Fibroblast of peridontal ligament (primary cell): Measurements from ENCODE around the gene SEC23A.
"Not testable (repeated sequence)": the region's sequence is repeated elsewhere in the genome, so short reads cannot be mapped to it uniquely, and the experiment has no call there.

Experiments
- DNase-seq: peaks from one replicate; pipeline ENCODE4 v3.0.0-alpha.2; 2010; ENCODE audit errors: extremely low read depth

The SEC23A gene

DNA sequence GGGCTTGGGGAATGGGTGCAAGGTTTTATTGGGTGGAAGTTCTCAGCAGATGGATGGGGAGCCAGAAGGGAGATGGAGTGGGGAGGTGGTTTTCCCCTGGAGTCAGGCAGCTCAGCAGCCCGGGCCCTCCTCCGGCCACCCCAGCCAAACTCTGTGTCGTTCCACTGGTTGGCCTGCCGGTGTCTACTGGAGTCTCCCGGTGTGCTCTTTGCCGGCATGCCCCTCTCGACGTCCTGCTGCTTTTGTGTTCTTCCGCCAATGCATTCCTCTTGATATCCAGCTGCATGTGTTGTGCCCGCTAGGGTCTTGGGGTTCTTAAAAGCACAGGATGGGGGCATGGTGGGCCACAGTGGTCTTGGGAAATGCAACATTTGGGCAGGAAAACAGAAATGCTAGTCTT is 72.8 kb downstream of the SEC23A start:
- DNase-seq = no peak

DNA sequence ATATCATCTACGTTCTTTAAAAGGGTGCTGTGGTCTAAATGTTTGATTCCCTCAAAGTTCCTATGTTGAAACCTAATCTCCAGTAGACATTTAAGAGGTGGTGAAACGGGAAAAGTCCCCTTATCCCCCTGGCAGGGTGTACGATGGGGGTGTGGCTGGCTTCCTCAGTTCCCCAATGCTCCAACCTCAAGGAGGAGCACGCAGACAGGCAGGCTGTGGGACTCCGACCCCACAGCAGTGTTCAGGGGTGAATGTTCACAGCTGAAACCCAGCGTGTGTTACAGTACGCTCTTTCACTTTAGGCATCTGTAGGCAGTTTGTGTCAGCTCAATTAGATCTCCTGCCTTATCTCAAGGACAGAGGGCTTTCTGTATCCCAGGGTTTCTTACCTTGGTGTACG is 73.2 kb downstream of the SEC23A start:
- no peak for DNase-seq

DNA sequence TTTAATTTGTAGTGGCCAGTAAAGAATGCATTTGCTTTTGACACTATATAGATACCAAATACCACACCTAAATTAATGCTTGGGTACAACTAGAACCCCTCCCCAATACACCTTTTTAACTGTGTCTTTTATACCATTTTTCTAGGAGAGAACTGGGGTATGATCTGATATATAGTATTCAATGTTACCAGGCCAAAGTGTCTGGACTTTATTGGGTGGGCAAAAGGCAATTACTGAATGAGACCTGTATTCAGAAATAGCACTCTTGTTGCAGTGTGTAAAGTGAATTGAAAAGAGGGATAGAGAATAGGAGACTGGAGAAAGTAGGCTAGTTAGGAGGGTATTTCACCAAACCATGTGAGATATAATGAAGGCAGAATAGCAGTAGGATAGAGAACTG is 74.4 kb downstream of the SEC23A start:
- no peak for DNase-seq

DNA sequence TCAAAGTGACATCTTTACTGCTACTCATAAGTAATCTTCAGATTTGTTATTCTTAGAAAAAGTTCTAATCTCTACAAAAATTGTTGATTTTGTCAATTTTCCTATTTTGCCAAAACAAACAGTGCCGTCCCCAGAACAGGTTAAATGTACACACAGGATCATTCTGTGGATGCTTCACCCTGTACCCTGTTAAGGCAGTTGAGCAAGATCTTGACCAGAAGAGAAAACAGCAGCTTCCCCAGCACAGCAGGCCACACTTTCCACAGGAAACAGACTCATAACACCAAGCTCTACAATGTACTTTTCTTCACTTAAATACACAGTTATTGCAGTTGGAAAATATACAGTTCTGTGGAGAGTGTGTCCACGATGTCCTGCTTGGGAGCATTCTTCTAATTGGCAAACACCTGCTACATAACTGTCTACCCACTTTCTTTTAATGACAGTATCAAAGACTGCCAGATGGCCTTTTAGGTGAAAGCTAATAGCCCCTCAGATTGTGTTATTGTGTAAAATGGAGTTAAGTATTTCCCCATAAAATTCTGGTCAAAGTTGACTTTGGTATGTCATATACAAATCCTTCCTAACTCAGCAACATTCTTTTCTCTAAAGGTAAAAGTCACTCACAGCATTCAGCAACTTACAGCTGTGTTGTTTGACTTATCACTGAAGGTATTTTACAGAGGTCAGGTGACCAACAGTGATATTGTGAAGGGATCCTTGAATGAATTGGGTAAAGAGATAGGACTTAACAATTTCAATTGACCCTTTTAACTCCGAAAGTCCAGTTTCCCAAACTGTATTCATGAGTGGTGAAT is 77.0 kb downstream of the SEC23A start:
- DNase-seq = no peak

DNA sequence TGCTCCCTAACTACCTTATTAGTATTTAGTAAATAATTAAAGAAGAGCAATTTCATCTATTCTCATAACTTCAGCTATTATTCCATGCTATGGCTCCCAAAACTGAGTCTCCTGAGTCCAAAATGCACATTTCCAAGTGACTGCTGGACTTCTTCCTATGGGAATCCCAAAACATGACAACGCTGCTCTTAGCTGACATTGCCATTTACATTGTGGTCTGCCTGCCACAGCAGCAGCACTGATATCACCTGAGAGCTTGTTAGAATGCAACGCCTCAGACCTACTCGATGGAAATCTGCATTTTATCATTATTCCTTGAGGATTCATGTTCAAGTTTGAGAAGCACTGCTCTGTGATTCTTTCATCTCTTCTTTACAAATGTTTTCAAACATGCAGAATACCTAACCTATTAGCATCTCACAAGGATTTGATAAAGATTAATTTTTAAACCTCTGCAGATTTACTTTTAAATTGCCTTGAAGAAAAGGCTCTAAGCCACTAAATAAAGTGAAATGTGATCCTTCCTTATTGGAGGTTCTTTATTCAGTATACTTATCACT is 77.7 kb downstream of the SEC23A start:
- DNase-seq = no peak

DNA sequence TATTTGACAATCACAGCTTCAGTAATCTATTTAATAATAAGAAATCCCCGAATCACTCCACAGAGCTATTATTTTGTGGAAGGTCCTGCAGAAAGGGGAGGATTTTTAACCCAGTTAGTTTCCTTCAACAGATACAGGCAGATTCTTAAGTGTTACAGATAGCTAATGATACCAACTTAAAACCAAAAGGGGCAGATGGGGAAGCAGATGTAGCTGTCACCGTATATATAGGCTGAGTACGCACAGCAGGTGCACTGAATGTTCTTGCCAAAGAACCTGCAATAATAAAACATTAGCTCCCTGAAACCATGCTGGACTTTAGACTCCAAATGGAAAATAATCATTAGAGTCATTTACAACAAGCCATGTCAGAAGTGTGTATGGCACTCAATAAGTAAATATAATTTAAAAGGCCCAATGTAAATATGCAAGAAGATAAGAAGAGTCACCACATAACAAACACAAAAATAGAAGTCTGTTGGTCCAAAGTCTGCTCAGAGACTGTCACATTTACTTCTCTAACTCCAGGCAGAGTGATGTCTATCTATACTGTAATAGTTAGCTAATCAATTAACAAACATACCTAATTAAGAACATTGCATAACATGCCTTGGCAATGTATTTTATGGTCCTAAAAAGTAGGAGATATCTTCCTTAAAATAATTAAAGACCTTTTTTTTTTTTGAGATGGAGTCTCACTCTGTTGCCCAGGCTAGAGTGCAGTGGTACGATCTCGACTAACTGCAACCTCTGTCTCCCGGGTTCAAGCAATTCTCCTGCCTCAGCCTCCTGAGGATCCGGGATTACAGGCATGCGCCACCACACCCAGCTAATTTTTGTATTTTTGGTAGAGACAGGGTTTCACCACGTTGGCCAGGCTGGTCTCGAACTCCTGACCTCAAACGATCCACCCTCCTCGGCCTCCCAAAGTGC is 78.8 kb downstream of the SEC23A start:
- no peak for DNase-seq

DNA sequence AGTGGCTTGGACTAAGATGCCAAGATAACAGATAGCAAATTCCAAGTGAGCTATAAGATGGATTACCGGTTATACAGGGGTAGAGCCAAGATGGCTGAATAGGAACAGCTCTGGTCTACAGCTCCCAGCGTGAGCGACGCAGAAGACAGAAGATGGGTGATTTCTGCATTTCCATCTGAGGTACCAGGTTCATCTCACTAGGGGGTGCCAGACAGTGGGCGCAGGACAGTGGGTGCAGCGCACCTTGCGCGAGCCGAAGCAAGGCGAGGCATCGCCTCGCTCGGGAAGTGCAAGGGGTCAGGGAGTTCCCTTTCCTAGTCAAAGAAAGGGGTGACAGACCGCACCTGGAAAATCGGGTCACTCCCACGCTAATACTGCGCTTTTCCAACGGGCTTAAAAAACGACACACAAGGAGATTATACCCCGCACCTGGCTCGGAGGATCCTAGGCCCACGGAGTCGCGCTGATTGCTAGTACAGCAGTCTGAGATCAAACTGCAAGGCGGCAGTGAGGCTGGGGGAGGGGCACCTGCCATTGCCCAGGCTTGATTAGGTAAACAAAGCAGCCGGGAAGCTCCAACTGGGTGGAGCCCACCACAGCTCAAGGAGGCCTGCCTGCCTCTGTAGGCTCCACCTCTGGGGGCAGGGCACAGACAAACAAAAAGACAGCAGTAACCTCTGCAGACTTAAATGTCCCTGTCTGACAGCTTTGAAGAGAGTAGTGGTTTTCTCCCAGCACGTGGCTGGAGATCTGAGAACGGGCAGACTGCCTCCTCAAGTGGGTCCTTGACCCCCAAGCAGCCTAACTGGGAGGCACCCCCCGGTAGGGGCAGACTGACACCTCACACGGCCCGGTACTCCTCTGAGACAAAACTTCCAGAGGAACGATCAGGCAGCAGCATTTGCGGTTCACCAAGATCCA is 85.7 kb downstream of the SEC23A start:
- not testable (repeated sequence) for DNase-seq

DNA sequence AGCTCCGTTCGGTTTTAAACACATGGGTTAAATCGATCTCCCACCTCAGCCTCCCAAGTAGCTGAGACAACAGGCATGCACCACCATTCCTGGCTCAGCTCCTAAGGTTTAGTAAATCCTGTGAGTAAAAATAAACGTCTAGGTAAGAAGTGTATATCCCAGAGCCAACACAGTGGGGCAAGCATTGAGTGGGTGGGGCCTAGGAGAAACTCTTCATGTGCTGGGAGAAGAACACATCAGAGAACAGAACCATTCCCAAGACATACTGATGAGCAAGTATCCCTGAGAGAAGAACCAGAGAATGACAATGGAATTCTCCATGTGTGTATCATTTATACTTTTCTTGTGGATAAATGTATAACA is 86.3 kb downstream of the SEC23A start:
- no peak for DNase-seq

DNA sequence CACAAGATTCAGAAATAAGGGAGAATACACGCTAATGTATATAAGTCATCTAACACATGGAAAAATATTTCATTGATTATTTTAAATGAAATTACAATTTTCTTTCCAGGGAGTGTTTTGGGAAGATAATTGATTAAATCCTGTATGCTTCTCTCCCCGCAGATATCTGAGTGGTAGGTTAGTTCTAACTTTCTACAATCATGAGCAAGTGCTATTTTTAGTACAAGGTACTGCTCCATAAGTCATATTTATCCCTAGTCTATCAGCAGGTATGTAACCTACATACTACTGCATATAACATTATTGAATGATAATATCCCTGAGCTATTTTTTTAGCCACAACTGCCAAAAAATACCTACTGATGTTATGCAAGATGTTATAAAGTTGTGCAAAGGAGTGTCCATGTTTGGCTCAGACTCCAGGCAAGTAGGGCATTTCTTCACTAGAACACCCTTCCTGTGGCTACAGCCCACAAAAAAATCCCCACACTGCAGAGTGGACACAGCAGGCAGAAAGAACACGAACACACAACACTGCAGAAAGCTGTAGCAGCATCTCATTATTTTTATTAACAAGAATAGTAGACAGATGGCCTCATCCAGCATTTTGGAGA is 87.0 kb downstream of the SEC23A start:
- peak; percentile 6 for DNase-seq

DNA sequence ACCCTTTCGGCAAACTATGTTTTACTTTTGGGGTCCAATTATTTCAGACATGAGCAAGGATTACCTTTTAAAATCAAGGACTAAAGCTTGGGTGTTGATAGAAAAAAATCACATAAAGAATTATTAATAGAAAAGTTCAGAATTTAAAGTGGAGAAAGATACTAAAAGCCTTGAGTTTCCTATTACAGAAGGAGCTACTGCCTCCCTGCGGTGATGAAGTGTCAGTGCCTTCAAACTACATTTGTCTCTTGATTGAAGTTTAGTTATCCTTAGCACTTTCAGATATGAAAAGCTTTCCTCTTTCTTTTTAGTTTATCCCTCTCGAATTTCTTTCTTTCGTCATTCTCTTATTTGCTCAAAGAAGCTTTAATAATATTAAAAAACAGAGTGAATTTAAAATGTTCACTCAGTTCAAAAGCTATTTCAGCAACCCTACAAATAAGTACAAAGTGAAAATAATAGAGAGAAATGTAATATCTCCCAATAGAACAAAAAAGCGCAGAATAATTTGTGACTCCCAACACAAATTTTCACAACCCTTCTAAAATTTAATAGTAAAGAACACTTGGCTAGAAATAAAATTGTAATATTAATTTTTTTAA is 87.6 kb downstream of the SEC23A start:
- peak; percentile 70 for DNase-seq

DNA sequence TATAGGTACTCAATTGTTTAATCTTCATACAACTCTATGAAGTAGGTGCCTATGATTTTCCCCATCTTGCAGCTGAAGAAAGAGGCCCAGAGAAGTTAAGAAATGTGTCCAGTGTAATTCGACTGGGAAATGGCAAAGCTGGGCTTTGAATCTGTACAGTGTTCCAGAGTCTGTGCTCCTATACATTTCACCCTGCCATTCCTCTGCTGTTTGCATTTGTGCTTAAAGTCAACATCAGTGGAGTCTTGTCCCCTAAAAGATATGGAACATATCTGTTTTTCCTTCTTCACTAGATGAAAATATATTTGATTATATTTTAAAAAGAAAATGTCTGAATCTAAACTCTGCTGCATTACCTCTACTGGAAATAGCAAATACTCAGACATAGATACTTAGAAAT is 88.6 kb downstream of the SEC23A start:
- no peak for DNase-seq

DNA sequence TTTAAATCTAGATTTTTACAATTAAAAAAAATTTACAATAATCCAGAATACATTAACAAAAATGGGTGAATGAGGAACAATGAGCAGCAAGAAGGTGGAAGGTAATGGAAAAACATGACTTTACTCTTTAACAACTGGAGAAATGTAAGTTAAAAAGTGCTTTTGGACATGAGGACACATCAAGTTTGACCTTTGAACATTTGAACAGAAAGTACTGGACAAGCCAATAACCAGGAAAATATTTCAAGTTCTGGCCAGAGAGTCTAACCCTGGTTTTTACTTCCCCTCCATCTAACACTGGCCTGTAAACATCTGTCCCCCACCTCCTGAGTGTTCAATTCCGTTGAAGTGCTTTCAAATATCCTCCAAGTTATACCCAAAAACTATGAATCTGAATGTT is 94.1 kb downstream of the SEC23A start:
- not testable (repeated sequence) for DNase-seq

DNA sequence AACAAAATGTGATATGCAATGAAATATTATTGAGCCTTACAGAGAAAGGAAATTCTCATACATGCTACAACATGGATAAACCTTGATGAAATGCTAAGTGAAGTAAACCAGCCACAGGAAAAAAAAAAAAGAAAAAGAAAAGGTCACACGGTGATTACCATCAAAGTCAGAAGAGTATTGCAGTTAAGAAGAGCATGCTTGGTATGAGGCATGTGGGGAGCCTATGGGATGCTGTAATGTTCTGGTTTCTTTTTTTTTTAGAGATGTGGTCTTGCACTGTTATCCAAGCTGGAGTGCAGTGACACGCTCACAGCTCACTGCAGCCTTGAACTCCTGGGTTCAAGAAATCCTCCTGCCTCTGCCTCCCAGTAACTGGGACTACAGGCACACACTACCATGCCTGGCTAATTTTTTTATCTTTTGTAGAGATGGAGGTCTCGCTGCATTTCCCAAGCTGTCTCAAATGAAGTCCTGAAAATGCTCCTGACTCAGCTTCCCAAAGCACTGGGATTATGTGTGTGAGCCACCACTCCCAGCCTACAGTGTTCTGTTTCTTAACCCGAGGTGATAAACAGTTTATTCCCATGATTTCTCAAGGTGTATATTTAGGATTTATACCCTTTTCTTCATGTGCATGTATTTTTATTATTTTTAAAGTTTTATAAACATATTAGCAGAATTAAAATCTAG is 96.2 kb downstream of the SEC23A start:
- peak; percentile 31 for DNase-seq

DNA sequence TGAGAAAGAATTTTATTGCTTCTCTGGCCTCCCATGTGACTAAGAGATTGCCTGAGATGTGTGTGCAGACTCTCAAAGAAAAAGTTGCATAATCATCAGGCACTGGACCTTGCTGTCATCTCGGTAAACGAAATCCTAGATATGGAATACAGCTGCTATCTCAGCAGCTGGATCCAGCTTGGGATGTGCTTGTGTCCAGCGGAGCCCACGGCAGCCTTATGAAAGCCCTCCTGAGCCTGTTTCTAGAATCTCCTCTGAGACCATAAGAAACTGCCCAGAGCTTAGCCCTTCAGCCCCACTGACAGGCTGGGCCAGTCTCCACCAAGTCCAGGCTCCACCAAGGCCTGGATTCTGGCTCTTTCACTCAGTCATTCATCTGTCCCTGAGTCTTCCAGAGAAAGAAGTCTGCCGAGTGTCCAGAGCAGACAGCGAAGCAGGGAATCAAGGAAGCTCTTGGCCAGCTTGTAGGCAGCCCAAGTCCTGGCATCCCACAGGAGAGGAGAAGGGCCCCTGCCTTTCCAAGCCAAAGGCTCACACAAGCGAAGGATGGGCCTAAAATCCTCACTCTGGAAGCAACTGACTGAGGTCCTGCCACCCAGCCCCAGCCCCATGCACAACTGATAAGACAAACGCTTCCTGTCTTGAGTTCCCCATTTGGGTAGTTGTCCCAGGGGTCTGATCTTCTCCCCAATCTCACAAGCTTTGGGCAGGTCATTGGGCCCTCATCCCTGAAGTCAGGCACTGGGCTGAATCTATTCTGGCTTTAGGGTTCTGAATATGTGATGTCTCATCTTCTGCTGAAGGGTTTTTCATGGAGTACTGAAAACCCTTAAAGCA is 97.8 kb downstream of the SEC23A start:
- DNase-seq = no peak

DNA sequence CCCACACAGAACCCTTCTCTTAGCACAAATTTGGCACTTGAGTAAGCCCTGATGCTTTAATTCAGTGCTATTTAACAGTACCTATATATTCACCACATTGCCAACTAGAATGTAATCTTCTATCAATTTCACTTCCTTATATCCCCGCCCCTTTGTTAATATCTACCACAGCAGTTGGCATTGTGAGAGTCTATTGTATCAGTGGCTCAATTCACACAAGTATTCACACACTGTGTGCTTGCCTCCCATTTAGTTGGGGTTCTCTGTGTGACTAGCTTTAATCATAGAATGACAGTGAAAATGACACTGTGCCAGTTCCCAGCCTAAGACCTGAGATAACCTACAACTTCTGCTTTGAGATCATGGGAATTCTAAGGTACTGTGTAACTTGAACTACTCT is 103.1 kb downstream of the SEC23A start:
- DNase-seq = no peak

DNA sequence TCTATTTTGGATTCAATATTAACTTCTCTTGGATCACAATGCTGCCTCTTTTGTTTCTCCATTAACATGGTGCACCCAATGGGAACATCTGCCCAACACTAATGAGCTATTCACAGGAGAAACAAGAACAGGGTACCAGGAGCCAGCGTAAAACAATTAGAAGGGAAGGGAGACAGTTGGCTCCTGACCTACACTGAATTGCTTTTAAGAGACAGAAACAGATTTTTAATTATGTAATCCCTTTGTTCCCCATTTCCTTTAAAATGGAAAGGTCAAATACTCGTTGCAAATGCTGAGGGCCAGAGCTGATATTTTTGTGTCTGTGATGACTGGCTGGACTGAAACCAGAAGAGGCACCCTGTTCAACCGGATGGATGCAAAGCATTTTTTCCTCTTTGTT is 108.3 kb downstream of the SEC23A start:
- DNase-seq = no peak

DNA sequence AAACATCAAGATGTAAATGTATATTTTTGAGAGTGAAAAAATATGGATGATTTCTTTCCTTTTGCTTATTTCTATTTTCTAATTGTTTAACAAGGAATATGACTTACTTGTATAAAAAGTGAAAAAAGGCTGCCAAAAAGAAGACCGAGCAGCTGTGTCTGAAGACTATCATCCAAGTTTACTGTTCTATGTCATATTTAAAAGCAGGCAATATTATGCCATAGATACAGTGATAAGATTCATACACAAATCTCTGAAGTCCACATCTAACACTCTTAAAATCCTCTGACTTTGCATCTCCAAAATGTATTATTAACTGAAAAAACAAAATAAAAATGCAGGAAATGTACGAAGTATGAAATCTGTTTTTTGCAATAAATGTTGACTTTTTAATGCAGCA is 109.1 kb downstream of the SEC23A start:
- DNase-seq = no peak

DNA sequence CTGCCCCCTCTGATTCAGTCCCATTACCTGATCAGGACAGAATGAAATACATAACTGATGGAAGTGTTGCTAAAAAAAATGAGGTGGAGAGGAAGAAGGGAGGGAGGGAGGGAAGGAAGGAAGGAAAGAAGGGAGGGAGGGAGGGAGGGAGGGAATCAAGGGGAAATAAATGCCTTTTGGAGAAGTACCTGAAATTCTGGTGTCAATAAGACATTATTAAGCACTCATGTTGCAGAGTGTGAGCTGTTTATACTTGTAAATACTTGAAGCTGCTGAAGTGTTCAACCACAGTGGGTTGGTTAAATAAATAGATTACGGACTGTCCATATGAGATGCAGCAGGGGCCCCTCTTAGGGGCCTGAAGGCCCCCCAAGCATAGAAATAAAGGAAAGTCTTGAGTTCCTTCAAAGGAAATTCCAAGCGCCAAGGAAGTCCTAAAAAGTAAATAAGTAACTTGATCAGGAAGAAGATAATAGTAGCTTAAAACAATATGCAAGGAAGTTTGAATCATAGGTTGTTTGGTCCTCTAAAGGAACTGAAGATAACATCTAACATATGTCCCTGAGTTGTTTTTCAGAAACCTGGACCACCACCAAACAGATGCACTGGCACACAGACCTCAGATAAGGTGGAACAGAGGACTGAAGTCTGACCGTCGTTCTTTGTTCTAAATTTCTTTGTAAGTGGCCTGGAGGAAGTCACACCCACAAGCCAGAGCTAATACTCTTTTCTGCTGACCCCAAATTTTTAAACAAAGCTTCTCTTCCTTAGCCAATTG is 110.8 kb downstream of the SEC23A start:
- DNase-seq = no peak
